ENCODE data around the gene MFNG.

GRCh38 chr22:37503183-37503683 is 17.0 kb upstream of the MFNG start:
- TF ChIP-seq CTCF (IDR thresholded peaks at IDR 0.05 in 2 of 3, conservative IDR thresholded peaks at IDR 0.05 in 1 of 3; ENCODE audit: borderline replicate concordance in 1 of 3, insufficient read depth in 1 of 3, low read depth in 2 of 3, low read length in 2 of 3) (no peak), EGR1 (IDR thresholded peaks at IDR 0.05; ENCODE audit: low read depth) (no peak), POLR2A (IDR thresholded peaks at IDR 0.05; ENCODE audit: borderline replicate concordance, extremely low read depth, insufficient read depth, insufficient read length) (no peak), YY1 (IDR thresholded peaks at IDR 0.05; ENCODE audit: extremely low read depth, insufficient replicate concordance, low read depth, low read length) (no peak), SIN3A (IDR thresholded peaks at IDR 0.05; ENCODE audit: low read depth) (no peak), POLR2AphosphoS5 (IDR thresholded peaks at IDR 0.05; ENCODE audit: low read depth, low read length) (no peak), REST (IDR thresholded peaks at IDR 0.05; ENCODE audit: low read depth) (no peak)

Data from HCT116 (cell line).